Measurements from ENCODE around the gene MINDY1.
A peak's percentile ranks its signal among the peaks of the same experiment; 100 is the strongest.

Gene MINDY1

DNA sequence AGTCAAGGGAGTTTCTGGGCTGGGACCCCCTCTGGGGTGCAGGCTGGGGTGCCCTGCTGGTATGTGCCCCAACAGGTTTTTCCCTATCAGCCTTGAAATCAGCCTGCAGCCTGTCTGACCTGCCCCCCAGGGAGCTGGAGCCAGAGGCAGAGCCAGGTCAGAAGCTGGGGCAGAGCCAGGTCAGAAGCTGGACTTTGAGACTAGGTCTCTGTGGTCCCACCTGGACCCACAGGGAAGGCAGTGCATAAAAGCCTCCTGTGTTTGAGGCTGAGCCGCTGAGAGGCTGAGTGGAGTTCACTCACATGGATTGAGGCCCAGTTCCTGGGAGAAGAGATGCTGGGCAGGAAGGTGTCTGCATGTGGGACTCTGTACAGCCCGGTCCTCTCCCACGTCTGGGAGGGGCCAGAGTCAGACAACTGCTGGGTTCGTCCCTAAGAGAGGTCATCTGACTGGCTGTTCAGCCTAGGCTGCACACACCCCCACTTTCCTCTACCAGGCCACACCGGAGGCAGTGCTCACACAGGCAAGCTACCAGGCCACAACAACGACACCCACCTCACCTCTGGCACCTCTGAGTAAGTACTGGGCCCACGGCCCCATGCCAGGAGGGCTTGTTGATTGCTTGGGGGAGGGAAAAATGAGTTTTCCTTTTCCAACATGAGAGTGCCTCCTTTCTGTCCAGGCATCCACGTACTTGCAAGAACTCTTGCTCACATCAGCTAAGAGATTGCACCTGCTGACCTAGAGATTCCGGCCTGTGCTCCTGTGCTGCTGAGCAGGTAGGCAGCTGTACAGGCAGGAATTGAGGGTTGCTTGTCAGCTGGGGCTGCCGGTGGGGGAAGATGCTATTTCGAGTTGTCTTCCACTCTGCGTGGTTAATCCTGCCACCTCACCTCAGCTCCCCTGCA is 24.6 kb downstream of the MINDY1 start, which contains the start of gene ANXA9:
Gene ANXA9, plus strand, starts transcription at position 488 of the 908 bp plus-strand sequence. CDS start 814 bp downstream, outside the sequence.
- Histone ChIP-seq H3K9me3 (ENCODE audit: severe bottlenecking) (no peaks in the 10 kb centered on the region), H3K36me3 (no peaks in the 10 kb centered on the region), H3K27me3 (ENCODE audit: insufficient read depth, low read depth, severe bottlenecking) (no peaks in the 10 kb centered on the region), H3K4me3 (ENCODE audit: low read depth, low read length) (no peak within 1 kb of the TSS), H3K27ac (no peak within 1 kb of the TSS)
- TF ChIP-seq, protein P1, sequence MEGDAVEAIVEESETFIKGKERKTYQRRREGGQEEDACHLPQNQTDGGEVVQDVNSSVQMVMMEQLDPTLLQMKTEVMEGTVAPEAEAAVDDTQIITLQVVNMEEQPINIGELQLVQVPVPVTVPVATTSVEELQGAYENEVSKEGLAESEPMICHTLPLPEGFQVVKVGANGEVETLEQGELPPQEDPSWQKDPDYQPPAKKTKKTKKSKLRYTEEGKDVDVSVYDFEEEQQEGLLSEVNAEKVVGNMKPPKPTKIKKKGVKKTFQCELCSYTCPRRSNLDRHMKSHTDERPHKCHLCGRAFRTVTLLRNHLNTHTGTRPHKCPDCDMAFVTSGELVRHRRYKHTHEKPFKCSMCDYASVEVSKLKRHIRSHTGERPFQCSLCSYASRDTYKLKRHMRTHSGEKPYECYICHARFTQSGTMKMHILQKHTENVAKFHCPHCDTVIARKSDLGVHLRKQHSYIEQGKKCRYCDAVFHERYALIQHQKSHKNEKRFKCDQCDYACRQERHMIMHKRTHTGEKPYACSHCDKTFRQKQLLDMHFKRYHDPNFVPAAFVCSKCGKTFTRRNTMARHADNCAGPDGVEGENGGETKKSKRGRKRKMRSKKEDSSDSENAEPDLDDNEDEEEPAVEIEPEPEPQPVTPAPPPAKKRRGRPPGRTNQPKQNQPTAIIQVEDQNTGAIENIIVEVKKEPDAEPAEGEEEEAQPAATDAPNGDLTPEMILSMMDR (IDR thresholded peaks at IDR 0.05; ENCODE audit: low read depth, low read length): no peak
- peak; percentile 73 for DNase-seq

DNA sequence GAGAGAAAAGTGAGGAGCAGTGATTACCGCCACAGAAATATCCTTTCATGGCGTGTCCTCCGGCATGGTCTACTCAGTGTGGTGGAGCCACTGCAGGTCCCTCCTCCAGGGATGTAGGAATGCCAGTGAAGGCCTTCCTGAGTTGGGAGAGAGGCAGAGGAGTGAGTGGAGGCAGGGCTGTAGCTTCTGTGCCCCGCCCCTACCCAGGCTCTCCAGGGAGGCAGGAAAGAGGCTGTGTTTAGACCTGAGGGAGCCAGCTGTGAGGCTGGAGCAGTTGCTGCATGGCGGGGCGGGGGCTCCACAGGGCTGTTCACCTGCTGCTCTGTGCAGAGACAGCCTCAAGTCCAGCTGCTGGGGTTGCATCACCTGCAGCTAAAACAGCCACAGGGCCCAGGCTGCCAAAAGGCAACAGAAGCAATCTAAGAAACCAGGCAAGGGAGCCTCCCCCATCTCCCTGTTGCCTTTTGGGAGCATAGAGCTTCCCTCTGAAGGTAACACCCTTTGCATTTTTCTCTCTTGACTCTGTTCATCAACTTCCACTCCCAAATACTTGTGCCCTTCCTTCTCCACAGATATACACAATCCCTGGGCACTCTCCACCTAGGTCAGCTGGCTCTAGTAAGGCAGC is 25.4 kb downstream of the MINDY1 start:
- no peaks in the 10 kb centered on the region for H3K9me3 ChIP-seq (ENCODE audit: severe bottlenecking)
- H3K27ac ChIP-seq: no peak overlapping the region
- DNase-seq: peak; percentile 71
- no peaks in the 10 kb centered on the region for H3K36me3 ChIP-seq
- H3K4me3 ChIP-seq (ENCODE audit: low read depth, low read length): no peak overlapping the region
- TF ChIP-seq, protein P1 (IDR thresholded peaks at IDR 0.05; ENCODE audit: low read depth, low read length): no peak
- H3K27me3 ChIP-seq (ENCODE audit: insufficient read depth, low read depth, severe bottlenecking): no peaks in the 10 kb centered on the region

DNA sequence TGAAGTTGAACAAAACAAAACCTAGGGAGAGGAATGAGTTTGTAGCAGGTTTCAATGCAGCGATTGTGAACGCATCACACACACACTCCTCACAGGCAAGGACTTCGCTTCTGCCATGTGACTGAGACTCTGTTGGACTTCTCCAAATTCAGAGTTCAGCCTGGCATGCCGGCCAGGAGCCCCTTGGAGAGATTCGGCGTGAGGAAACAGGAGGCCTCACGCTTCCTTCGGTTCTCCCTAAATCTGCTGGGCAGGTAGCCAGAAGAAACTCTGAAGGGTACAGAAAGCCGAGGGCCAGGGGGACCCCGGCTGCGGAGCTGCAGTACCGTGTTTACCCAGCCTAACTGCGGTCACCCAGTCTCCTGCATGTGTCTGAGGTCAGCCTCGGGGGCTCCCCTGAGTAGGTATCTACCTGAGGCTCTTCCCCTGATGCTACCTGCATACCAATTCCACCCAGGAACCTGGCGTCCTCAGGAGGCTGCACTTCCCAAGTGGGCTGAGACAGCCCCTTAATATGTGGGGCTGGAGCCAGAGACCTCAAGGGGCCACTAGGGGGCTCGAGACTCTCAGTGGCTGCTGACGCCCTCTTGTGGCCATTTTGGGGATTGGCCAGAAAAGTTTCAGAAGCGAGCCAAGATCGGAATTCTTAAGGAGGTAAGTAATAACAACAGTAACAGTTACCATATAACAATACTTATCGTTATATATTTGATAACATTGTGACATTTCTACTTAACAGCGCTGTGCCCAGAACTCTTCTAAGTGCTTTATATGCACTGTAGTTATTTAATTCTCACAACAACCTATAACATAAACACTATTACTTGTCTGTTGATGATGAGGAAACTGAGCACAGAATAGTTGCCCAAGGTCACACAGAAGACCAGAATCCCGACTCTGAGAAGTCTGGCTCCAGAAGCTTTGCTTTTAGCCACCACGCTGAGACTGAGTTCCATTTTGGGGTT is 27.3 kb downstream of the MINDY1 start:
- Histone ChIP-seq H3K4me3 (ENCODE audit: low read depth, low read length) (no peak overlapping the region), H3K9me3 (ENCODE audit: severe bottlenecking) (peaks cover 4% of the 10 kb centered on the region), H3K27me3 (ENCODE audit: insufficient read depth, low read depth, severe bottlenecking) (no peaks in the 10 kb centered on the region), H3K36me3 (no peaks in the 10 kb centered on the region), H3K27ac (no peak overlapping the region; the same call in 1 of the 2 replicates)
- DNase-seq: peak; percentile 98
- TF ChIP-seq, protein P1 (IDR thresholded peaks at IDR 0.05; ENCODE audit: low read depth, low read length): peak; percentile 100

DNA sequence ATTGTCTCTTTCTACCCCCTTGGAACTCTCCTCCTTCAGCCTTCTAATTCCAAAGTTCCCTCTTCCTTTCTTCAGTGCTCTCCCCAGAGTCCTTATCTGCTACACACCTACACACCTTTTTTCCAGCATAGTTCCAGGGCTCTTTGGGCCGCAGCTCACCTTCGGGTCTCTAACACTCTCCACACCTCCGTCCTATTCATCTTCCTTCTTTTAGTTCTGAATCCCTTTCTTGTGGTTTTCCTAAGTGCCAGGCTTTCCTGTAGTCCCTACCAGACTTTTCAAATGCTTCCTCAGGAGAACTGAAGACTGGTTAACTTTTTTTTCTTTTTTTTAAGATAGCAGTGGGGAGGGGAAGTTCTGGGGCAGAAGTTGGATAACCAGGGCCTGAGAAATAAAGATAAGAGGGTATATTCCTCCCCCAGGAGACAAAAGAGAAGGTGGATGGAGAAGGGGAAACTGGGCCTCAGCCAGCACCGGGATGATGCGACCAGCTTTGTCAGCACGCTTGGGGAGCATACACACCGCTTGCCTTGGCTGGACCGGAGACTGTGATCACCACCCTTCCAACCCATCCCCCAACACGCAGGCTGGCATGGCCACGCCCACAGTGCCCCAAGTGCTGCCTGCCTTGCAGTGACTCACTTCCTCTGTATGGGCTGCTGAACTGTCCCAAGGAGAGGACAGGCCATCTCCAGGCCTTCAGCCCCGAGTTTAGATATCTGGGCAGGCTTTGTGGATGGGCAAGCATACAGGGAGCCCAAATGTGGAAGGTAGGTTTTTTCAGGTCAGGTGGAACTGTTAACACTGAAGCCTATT is 29.6 kb downstream of the MINDY1 start:
- DNase-seq: no peak
- H3K27me3 ChIP-seq (ENCODE audit: insufficient read depth, low read depth, severe bottlenecking): no peaks in the 10 kb centered on the region
- peaks cover 4% of the 10 kb centered on the region for H3K9me3 ChIP-seq (ENCODE audit: severe bottlenecking)
- no peak overlapping the region for H3K27ac ChIP-seq
- peaks cover 12% of the 10 kb centered on the region for H3K36me3 ChIP-seq
- TF ChIP-seq, protein P1 (IDR thresholded peaks at IDR 0.05; ENCODE audit: low read depth, low read length): 0 out of 2 replicates have a peak, but pooled peaks have one; percentile 6
- no peak overlapping the region for H3K4me3 ChIP-seq (ENCODE audit: low read depth, low read length)

DNA sequence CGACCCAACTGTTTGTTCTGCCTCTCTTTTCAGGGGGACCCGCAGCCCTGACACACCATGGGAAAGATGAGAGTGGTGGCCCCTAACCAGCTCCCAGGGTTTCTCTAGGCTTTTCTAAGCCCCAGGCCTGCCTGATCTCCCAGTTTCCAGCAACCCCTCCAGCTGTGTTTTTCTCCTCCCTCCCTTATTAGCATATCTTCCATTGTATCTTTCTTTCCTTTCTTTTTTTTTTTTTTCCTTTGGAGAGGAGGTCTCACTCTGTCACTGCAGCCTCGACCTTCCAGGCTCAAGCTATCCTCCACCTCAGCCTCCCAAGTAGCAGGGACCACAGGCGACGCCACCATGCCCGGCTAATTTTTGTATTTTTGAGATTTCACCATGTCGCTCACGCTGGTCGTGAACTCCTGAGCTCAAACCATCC is 30.3 kb downstream of the MINDY1 start:
- Histone ChIP-seq H3K27ac (no peak overlapping the region), H3K9me3 (ENCODE audit: severe bottlenecking) (peaks cover 4% of the 10 kb centered on the region), H3K27me3 (ENCODE audit: insufficient read depth, low read depth, severe bottlenecking) (no peaks in the 10 kb centered on the region), H3K36me3 (peaks cover 19% of the 10 kb centered on the region), H3K4me3 (ENCODE audit: low read depth, low read length) (no peak overlapping the region)
- TF ChIP-seq, protein P1 (IDR thresholded peaks at IDR 0.05; ENCODE audit: low read depth, low read length): no peak
- DNase-seq: no peak
